HuH-7.5 (cell line): ENCODE measurements around the gene RASGRP2.

ENCODE experiments used
- DNase-seq: peaks from one replicate; pipeline ENCODE4 v3.0.0; 2011; ENCODE audit warnings: low spot score

RASGRP2 gene

DNA sequence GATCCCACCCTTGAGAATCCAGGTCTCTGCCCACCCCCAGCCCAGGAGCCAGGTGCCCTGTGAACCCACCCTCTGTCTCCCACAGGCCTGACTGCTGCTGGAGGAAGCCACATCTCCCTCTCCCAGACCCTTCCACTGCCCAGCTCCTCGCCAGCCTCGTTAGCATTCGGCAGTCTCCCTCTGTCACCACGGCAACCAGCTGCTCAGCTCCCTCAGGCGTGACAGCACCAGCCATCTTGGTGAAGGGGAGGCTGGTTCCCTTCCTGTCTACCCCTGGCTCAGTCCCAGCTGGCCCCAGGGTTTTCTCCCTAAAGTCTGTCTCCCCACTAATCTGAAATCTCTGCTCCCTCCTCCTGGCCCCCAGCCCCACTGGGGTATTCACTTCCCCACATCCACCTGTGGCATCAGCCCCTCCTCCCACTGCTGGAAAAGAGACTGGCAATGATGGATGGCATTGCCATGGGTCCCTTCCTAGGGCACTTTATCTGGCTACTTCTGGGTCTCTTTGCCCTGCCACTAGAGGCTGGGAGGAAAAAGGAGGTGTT is 49.0 kb downstream of the RASGRP2 start:
- DNase-seq: no peak

DNA sequence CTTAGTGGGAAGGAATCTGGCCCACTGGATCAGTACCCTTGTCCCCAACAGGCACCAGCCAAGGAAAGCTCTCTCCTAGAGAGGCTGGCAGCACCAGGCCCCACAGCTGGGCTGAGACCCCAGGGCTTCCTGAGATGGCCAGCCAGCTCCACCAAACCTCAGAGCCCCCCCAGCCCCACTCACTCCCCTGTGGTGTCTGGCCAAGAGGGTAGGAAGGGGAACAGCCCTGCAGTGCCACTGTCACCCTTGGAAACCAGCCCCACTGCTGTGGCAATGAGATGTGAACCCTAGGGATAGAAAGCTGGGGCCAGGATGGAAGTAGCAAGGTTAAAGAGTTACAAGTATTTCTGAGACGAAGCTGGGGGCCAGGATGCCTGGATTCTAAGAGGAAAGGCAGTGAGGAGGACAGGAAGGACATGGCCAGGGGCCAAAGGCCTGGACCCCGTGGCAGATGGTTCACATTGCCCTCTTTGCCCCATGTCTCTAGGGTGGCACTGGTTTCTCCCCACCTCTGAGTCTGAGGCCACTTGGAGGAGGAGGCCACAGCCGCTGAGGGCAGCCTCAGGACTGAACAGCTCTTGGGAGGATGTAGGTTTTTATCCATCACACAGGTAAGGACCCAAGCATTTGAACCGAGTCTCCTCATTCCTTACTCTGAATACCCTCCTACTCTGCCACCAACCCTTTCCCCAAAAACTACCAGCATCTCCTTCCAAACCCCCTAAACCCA is 49.8 kb downstream of the RASGRP2 start:
- DNase-seq: no peak

- DNase-seq: no peak
Measured at GRCh38 chr11:64692764-64693331, 51.1 kb downstream of the RASGRP2 start.

- no peak for DNase-seq
Measured at GRCh38 chr11:64691543-64691942, 52.4 kb downstream of the RASGRP2 start.

- no peak for DNase-seq
Measured at GRCh38 chr11:64690235-64690634, 53.7 kb downstream of the RASGRP2 start.

DNA sequence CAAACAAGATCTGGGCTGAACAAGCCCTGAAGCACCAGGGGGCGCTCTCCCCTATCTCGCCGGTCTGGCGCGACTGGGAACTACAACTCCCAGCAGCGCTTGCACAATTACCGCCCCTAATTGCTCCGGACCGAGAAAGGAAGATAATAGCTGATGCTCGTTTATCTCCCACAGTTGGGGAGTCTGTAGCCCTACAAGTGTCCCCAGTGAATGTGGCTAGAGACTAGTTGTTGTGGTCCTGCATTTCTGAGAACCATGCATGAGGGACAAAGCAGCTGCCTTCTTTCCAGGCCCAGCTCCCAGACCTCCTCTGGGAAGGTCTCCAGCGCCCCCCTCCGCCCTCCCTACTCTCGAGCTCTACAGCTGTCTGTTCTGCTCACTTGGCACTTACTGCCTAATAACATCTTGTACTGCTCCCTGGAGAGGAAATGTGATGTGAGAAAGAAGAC is 55.4 kb downstream of the RASGRP2 start:
- DNase-seq: peak; percentile 76

- no peak for DNase-seq
Measured at GRCh38 chr11:64687643-64688533, 56.1 kb downstream of the RASGRP2 start.

- no peak for DNase-seq
Measured at GRCh38 chr11:64687204-64687603, 56.7 kb downstream of the RASGRP2 start.

- no peak for DNase-seq
Measured at GRCh38 chr11:64686466-64687170, 57.3 kb downstream of the RASGRP2 start.

- DNase-seq: no peak
Measured at GRCh38 chr11:64685536-64685935, 58.4 kb downstream of the RASGRP2 start.

- no peak for DNase-seq
Measured at GRCh38 chr11:64684357-64684756, 59.6 kb downstream of the RASGRP2 start.

- no peak for DNase-seq
Measured at GRCh38 chr11:64681171-64681570, 62.8 kb downstream of the RASGRP2 start.

- DNase-seq: no peak
Measured at GRCh38 chr11:64679846-64680245, 64.1 kb downstream of the RASGRP2 start.

- DNase-seq: no peak
Measured at GRCh38 chr11:64677441-64678023, 66.4 kb downstream of the RASGRP2 start.
